Motor neuron (in vitro differentiated cells): ENCODE results near the gene EIF1. TPM values are rescaled to one million over a fixed set of nuclear protein-coding genes. Genes with fewer than 3 reads are reported as not detected.
"Not testable (repeated sequence)": the region's sequence is repeated elsewhere in the genome, so short reads cannot be mapped to it uniquely, and the experiment has no call there.

Experiments
- ATAC-seq, 8 experiments: fragments of 200-7000 bp; cut with Tn5 transposase; replicated peaks in 6 of 8; 2 replicates each; pipeline ENCODE4 v1.8.0; 2021; ENCODE audit warnings: mild to moderate bottlenecking in 8 of 8, moderate library complexity in 8 of 8
- H3K27ac ChIP-seq, 2 donors: fragments of 250-450 bp; sonication (Bioruptor Pico); 2 replicates each; pipeline ENCODE4 v1.9.0; 2021; ENCODE audit warnings: antibody characterized with exemption in 2 of 2, mild to moderate bottlenecking in 2 of 2, moderate library complexity in 1 of 2
- H3K4me1 ChIP-seq, 2 donors: fragments of 250-450 bp; sonication (Bioruptor Pico); replicated peaks in 1 of 2; 2 replicates each; pipeline ENCODE4 v1.6.1; 2021; ENCODE audit warnings: antibody characterized with exemption in 2 of 2, mild to moderate bottlenecking in 2 of 2, moderate library complexity in 1 of 2
- H3K4me3 ChIP-seq, 5 donors: fragments of 250-450 bp; sonication (Bioruptor Pico); 2 replicates each; pipeline ENCODE4 v1.9.0; 2021; ENCODE audit warnings: antibody characterized with exemption in 5 of 5, mild to moderate bottlenecking in 5 of 5, moderate library complexity in 4 of 5
- WGBS, 10 experiments: fragments of 450-650 bp; shearing (Covaris generic); methylation state at CpG; one replicate each; pipeline ENCODE4 v1.0.0; 2022; 5-methylcytosine and 5-hydroxymethylcytosine counted together
- in situ Hi-C, 9 experiments: fragments of 400-800 bp; cut with MboI; loops; one replicate each; pipeline ENCODE4 v1.15.0; 2021; ENCODE audit warnings: low sequenced_read_pairs in 9 of 9, low pct_unique_long_range_greater_than_20kb in 2 of 9; ENCODE audit not compliant: unreplicated experiment in 9 of 9
- total RNA-seq, 8 experiments: library from RNA; unstranded; fragments of 300-600 nt; gene quantifications; 2 replicates each; pipeline versions ENCODE4 v1.2.3 to v1.2.4, GENCODE V29; 2022

Gene EIF1
- total RNA-seq, 8 experiments from 2014 or later = 160 to 776 (median 444) TPM

DNA sequence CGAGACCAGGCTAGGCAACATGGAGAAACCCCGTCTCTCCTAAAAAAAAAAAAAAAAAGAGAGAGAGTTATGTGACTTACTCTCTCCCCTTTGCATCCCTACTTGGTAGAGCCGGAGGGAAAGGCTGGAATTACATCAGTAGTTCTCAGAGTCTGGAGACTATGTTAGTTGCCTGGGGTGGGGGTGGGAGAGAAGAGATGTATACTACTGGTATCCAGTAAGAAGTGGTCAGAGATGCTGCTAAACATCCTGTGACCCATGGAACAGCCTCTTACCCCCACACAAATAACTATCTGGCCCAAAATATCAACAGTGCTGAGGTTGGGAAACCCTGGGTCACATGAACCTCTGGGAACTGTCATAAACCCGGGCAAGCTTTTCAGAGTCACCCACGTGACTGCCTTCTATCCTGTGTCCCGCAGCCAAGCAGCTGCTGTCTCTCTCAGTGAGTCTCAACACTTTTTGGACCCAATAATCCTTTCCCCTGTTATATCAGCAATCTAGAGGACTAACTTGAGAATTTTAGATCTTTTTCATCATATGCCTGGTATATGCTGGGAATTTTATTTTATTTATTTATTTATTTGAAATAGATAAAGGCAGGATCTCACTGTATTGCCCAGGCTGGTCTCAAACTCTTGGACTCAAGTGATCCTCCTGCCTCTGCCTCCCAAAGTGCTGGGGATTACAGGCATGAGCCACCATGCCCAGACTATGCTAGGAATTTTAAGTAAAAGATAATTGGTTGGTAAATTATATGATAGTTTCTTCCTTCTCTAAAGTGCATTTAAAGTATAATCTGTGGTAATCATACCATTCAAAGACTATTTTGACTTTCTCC, 8.7 kb downstream of the EIF1 start:
- Histone ChIP-seq H3K27ac (no peak overlapping the region), H3K4me3 (no peak overlapping the region), H3K4me1 (no peaks in the 10 kb centered on the region)
- WGBS, 10 experiments = 0 to 60% (median 32%) methylated on average over 1 to 4 of the region's 6 CpGs; no CpG with 5 or more reads in 3 of the 10 experiments
- peak in 7 of 8 experiments; percentile 0 to 49 (median 24) for ATAC-seq
- in situ Hi-C loops = no loop called here

DNA sequence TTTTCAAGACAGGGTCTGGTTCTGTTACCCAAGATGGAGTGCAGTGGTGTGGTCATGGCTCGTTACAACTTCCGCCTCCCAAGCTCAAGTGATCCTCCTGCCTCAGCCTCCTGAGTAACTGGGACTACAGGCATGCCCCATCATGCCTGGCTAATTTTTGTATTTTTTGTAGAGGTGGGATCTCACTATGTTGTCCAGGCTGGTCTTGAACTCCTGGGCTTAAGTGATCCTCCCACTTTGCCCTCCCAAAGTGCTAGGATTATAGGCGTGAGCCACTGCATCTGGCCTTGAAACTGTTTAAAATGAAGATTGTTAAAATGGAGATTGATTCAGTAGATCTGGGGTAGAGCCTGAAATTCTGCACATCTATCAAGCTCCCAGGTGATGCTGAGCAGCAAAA, 12.2 kb downstream of the EIF1 start:
- peaks cover 11 to 14% of the 10 kb centered on the region in 2 donors for H3K4me1 ChIP-seq
- ATAC-seq, in situ Hi-C loops, H3K27ac ChIP-seq, H3K4me3 ChIP-seq: not testable (repeated sequence)
- 50 to 67% (median 61%) methylated on average over 1 to 3 of the region's 3 CpGs; no CpG with 5 or more reads in 5 of the 10 experiments for WGBS, 10 experiments

- Histone ChIP-seq H3K27ac (no peak overlapping the region), H3K4me1 (peaks cover 19 to 21% of the 10 kb centered on the region in 2 donors), H3K4me3 (no peak overlapping the region)
- ATAC-seq = no peak
- in situ Hi-C loops = no loop called here
- 80 to 100% (median 90%) methylated on average over 1 to 8 of the region's 8 CpGs; no CpG with 5 or more reads in 1 of the 10 experiments for WGBS, 10 experiments
Measured at GRCh38 chr17:41702712-41703111, 14.0 kb downstream of the EIF1 start.

DNA sequence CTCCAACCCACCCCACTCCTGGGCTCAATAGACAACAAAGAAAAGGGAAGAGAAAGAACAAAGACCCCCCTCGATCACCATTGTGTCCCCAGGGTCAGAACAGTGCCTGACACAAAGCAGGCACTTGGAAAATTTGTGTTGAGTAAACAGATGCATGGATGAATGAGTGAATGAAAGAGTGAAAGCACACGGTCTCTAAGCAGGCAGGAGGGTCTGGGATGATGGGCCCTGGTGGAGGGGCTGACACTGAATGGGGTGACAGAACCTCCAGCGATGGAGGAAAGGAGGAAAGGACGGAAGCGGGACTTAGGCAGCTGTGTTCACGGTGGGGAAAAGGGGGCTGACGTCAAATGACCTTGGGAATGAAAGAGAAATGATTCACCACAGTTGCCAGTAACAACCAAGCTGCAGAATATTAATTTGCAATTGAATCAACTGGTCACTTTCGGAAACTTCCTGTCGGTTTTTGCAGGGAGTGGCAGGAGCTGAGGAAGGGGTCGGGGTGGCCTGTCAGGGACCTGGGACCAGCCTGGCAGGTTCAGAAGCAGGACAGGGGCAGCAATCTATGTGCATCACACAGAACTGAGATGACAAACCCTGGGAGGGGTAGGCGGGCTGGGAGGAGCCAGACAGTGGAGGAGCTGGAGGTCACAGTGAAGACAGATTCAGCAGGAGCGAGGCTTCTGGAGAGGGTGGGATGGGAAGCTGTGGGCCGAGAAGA, 16.7 kb downstream of the EIF1 start:
- ATAC-seq = peak in 7 of 8 experiments; percentile 75 to 82 (median 79)
- 1 to 60% (median 18%) methylated on average over 1 to 9 of the region's 13 CpGs; no CpG with 5 or more reads in 2 of the 10 experiments for WGBS, 10 experiments
- peaks cover 23% of the 10 kb centered on the region in 2 donors for H3K4me1 ChIP-seq
- in situ Hi-C loops = no loop called here
- H3K4me3 ChIP-seq = no peak overlapping the region
- H3K27ac ChIP-seq = peak overlapping the region; percentile 55 to 64

DNA sequence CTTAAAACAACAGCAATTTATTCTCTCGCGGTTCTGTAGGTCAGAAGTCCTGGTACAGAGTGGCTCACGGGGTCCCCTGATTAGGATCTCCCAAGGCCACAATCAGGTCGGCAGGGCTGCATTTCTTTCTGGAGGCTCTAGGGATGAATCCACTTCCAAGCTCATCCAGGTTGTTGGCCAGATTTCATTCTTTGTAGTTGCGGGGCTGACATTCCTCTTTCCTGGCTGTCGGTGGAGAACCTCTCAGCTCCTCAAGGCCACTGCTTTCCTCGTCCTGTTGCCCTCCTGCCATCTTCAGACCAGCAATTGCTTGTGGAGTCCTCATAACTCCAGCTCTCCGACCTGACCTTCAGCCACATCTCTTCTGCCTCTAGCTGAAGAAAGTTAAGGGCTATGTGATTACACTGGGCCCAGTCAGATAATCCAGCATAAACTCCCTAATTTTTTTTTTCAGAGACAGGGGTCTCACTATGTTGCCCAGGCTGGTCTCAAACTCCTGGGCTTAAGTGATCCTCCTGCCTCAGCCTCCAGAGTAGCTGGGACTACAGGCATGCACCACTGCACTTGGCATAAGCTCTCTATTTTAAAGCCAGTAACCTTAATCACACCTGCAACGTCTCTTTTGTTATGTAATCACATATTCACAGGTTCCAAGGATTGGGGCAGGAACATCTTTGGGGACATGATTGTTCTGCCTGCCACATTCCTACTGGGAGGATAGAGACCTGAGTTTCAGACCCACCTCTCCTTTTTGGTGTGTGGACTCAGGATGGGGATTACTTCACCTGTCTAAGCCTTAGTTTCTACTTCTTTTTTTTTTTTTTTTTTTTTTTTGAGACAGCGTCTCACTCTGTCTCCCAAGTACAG, 19.4 kb downstream of the EIF1 start:
- 60 to 100% (median 82%) methylated on average over 1 to 9 of the region's 10 CpGs; no CpG with 5 or more reads in 1 of the 10 experiments for WGBS, 10 experiments

GRCh38 chr17:41710472-41711090, 21.9 kb downstream of the EIF1 start:
- in situ Hi-C loops = no loop called here
- Histone ChIP-seq H3K27ac (peak overlapping the region in 1 of 2 donors; percentile 22), H3K4me1 (peaks cover 22 to 27% of the 10 kb centered on the region in 2 donors), H3K4me3 (no peak overlapping the region)
- peak; percentile 41 to 97 (median 95) for ATAC-seq
- WGBS, 10 experiments = 0 to 35% (median 20%) methylated on average over 1 to 7 of the region's 8 CpGs; no CpG with 5 or more reads in 2 of the 10 experiments

More for the DNA sequence above, 19.4 kb downstream of the EIF1 start:
- Histone ChIP-seq H3K4me3 (no peak overlapping the region), H3K27ac (no peak overlapping the region), H3K4me1 (peaks cover 33 to 35% of the 10 kb centered on the region in 2 donors)
- in situ Hi-C loops = no loop called here
- no peak for ATAC-seq

GRCh38 chr17:41711669-41712400, 23.1 kb downstream of the EIF1 start, which contains the start of gene GAST:
GAST (plus strand) TSS chr17:41712331; CDS start chr17:41715437, 3,106 bp downstream.
- H3K4me1 ChIP-seq = peaks cover 12 to 17% of the 10 kb centered on the region in 2 donors
- in situ Hi-C loops = no loop called here
- H3K27ac ChIP-seq = peak within 1 kb of the TSS; percentile 22 to 50
- H3K4me3 ChIP-seq = no peak within 1 kb of the TSS
- WGBS, 10 experiments = 20 to 100% (median 98%) methylated on average over 1 to 4 of the region's 12 CpGs; no CpG with 5 or more reads in 6 of the 10 experiments
- no peak for ATAC-seq

- Histone ChIP-seq H3K27ac (peak overlapping the region in 1 of 2 donors; percentile 8), H3K4me1 (peaks cover 19 to 20% of the 10 kb centered on the region in 2 donors), H3K4me3 (no peak overlapping the region)
- 28 to 73% (median 54%) methylated on average over 1 to 9 of the region's 15 CpGs; no CpG with 5 or more reads in 3 of the 10 experiments for WGBS, 10 experiments
- peak; percentile 58 to 95 (median 71) for ATAC-seq
- in situ Hi-C loops = no loop called here
Measured at GRCh38 chr17:41717408-41718286, 29.0 kb downstream of the EIF1 start.

DNA sequence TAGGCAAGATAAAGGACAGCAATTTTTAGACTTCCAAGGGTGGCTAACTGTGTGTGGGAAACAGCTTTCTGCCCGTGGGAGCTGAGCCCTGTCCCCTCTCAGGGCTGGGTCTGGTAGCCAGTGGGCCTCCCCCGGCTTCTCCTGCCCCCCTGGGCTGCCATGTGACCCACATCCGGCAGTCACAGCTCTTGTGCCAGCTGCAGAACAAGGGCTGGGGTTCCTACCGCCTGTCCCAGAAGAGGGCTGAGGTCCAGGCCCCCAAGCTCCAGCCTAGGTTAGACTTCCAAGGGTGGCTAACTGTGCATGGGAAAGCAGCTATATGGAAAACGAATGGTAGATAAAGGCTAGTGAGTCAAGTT, 29.6 kb downstream of the EIF1 start:
- Histone ChIP-seq H3K4me3 (no peak overlapping the region), H3K27ac (no peak overlapping the region), H3K4me1 (peaks cover 23 to 25% of the 10 kb centered on the region in 2 donors)
- WGBS, 10 experiments = 62 to 100% (median 84%) methylated on average over 1 to 3 of the region's 5 CpGs; no CpG with 5 or more reads in 7 of the 10 experiments
- peak in 4 of 8 experiments; percentile 2 to 19 (median 8) for ATAC-seq
- in situ Hi-C loops = no loop called here

DNA sequence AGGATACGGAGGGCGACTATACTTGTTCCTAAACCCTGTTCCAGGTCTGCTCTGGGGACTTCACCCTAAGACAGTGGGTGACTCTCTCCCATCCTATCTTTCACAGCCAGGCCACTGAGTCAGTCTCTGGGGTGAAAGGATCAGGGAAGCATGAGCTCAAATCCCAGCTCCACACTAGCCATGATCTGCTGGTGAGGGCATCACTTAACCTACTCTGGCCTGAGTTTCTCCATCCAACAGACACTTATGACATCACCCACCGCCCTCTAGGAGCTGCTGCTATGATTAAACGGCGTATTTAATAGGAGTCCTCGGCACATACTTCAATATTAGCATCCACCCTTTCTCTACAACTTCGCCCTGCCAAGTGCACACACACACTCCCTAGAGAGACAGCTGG, 33.5 kb downstream of the EIF1 start:
- in situ Hi-C loops = no loop called here
- Histone ChIP-seq H3K4me3 (no peak overlapping the region), H3K27ac (no peak overlapping the region), H3K4me1 (peaks cover 34 to 40% of the 10 kb centered on the region in 2 donors)
- WGBS, 10 experiments = 56 to 93% (median 80%) methylated on average over 1 to 5 of the region's 7 CpGs; no CpG with 5 or more reads in 3 of the 10 experiments
- ATAC-seq = peak in 6 of 8 experiments; percentile 23 to 73 (median 53)
